T-helper 1 cell treated with Interleukin-12 subunit alpha and Interleukin-12 subunit beta and Interleukin-4 antibody, amounts not matched to agents 30 μg/mL and 1 μg/mL, for 36 hours (primary cell): Measurements from ENCODE around the gene SPSB1.

Source experiments
- H3K27ac Mint-ChIP-seq: one replicate; pipeline ENCODE4 v1.8.0; 2021; ENCODE audit warnings: mild to moderate bottlenecking, mixed read lengths
- H3K27me3 Mint-ChIP-seq: one replicate; pipeline ENCODE4 v1.8.0; 2021; ENCODE audit warnings: low read depth, mixed read lengths
- H3K36me3 Mint-ChIP-seq: one replicate; pipeline ENCODE4 v1.8.0; 2021; ENCODE audit warnings: low read depth, mixed read lengths
- H3K4me1 Mint-ChIP-seq: one replicate; pipeline ENCODE4 v1.8.0; 2021; ENCODE audit warnings: low read depth, mixed read lengths
- H3K4me3 Mint-ChIP-seq: one replicate; pipeline ENCODE4 v1.8.0; 2021; ENCODE audit warnings: mild to moderate bottlenecking, moderate library complexity, mixed read lengths
- H3K9me3 Mint-ChIP-seq: one replicate; pipeline ENCODE4 v1.8.0; 2021; ENCODE audit warnings: mixed read lengths

SPSB1 gene

GRCh38 chr1:9340172-9340854 lies 47.6 kb downstream of the SPSB1 start:
- H3K4me1 Mint-ChIP-seq, result peaks cover 2% of the 10 kb centered on the region
- H3K27ac Mint-ChIP-seq, result no peak overlapping the region
- no peaks in the 10 kb centered on the region for H3K9me3 Mint-ChIP-seq
- H3K4me3 Mint-ChIP-seq, result no peak overlapping the region
- H3K27me3 Mint-ChIP-seq, result no peaks in the 10 kb centered on the region
- H3K36me3 Mint-ChIP-seq, result peaks cover 6% of the 10 kb centered on the region

- H3K9me3 Mint-ChIP-seq, result no peaks in the 10 kb centered on the region
- peaks cover 6% of the 10 kb centered on the region for H3K36me3 Mint-ChIP-seq
- no peak overlapping the region for H3K4me3 Mint-ChIP-seq
- H3K27me3 Mint-ChIP-seq, result no peaks in the 10 kb centered on the region
- no peak overlapping the region for H3K27ac Mint-ChIP-seq
- H3K4me1 Mint-ChIP-seq, result peaks cover 5% of the 10 kb centered on the region
Measured at GRCh38 chr1:9340864-9341263, 48.2 kb downstream of the SPSB1 start.

- peaks cover 5% of the 10 kb centered on the region for H3K4me1 Mint-ChIP-seq
- peaks cover 6% of the 10 kb centered on the region for H3K36me3 Mint-ChIP-seq
- no peaks in the 10 kb centered on the region for H3K27me3 Mint-ChIP-seq
- no peak overlapping the region for H3K27ac Mint-ChIP-seq
- no peak overlapping the region for H3K4me3 Mint-ChIP-seq
- H3K9me3 Mint-ChIP-seq, result no peaks in the 10 kb centered on the region
Measured at GRCh38 chr1:9341301-9341845, 48.7 kb downstream of the SPSB1 start.

- Mint-ChIP-seq H3K27ac (no peak overlapping the region), H3K4me1 (peaks cover 5% of the 10 kb centered on the region)
Measured at GRCh38 chr1:9343269-9343668, 50.6 kb downstream of the SPSB1 start.

GRCh38 chr1:9344426-9345200 lies 51.9 kb downstream of the SPSB1 start:
- Mint-ChIP-seq H3K27ac (no peak overlapping the region), H3K27me3 (no peaks in the 10 kb centered on the region), H3K4me3 (no peak overlapping the region), H3K36me3 (peaks cover 6% of the 10 kb centered on the region), H3K9me3 (no peaks in the 10 kb centered on the region), H3K4me1 (peaks cover 5% of the 10 kb centered on the region)

More at GRCh38 chr1:9343269-9343668, 50.6 kb downstream of the SPSB1 start:
- Mint-ChIP-seq H3K4me3 (no peak overlapping the region), H3K36me3 (peaks cover 6% of the 10 kb centered on the region), H3K27me3 (no peaks in the 10 kb centered on the region), H3K9me3 (no peaks in the 10 kb centered on the region)

GRCh38 chr1:9345471-9345870 lies 52.8 kb downstream of the SPSB1 start:
- Mint-ChIP-seq H3K27me3 (no peaks in the 10 kb centered on the region), H3K4me1 (peaks cover 7% of the 10 kb centered on the region), H3K36me3 (peaks cover 8% of the 10 kb centered on the region), H3K27ac (no peak overlapping the region), H3K4me3 (no peak overlapping the region), H3K9me3 (no peaks in the 10 kb centered on the region)

- Mint-ChIP-seq H3K4me3 (no peak overlapping the region), H3K9me3 (no peaks in the 10 kb centered on the region), H3K27ac (no peak overlapping the region), H3K27me3 (no peaks in the 10 kb centered on the region), H3K36me3 (peaks cover 8% of the 10 kb centered on the region), H3K4me1 (peaks cover 7% of the 10 kb centered on the region)
Measured at GRCh38 chr1:9345922-9346321, 53.2 kb downstream of the SPSB1 start.

GRCh38 chr1:9346566-9346965 lies 53.9 kb downstream of the SPSB1 start:
- peaks cover 12% of the 10 kb centered on the region for H3K4me1 Mint-ChIP-seq
- H3K4me3 Mint-ChIP-seq, result no peak overlapping the region
- no peak overlapping the region for H3K27ac Mint-ChIP-seq
- H3K9me3 Mint-ChIP-seq, result no peaks in the 10 kb centered on the region
- H3K27me3 Mint-ChIP-seq, result no peaks in the 10 kb centered on the region
- H3K36me3 Mint-ChIP-seq, result peaks cover 8% of the 10 kb centered on the region

GRCh38 chr1:9347095-9347850 lies 54.6 kb downstream of the SPSB1 start:
- no peak overlapping the region for H3K27ac Mint-ChIP-seq
- H3K9me3 Mint-ChIP-seq, result no peaks in the 10 kb centered on the region
- peaks cover 12% of the 10 kb centered on the region for H3K4me1 Mint-ChIP-seq
- peaks cover 8% of the 10 kb centered on the region for H3K36me3 Mint-ChIP-seq
- no peaks in the 10 kb centered on the region for H3K27me3 Mint-ChIP-seq
- no peak overlapping the region for H3K4me3 Mint-ChIP-seq

- H3K4me3 Mint-ChIP-seq, result no peak overlapping the region
- H3K27ac Mint-ChIP-seq, result no peak overlapping the region
- H3K27me3 Mint-ChIP-seq, result no peaks in the 10 kb centered on the region
- H3K9me3 Mint-ChIP-seq, result no peaks in the 10 kb centered on the region
- H3K36me3 Mint-ChIP-seq, result peaks cover 2% of the 10 kb centered on the region
- peaks cover 11% of the 10 kb centered on the region for H3K4me1 Mint-ChIP-seq
Measured at GRCh38 chr1:9349331-9349851, 56.7 kb downstream of the SPSB1 start.

- Mint-ChIP-seq H3K27ac (no peak overlapping the region), H3K36me3 (peaks cover 2% of the 10 kb centered on the region), H3K4me3 (no peak overlapping the region), H3K27me3 (no peaks in the 10 kb centered on the region), H3K9me3 (no peaks in the 10 kb centered on the region), H3K4me1 (peaks cover 11% of the 10 kb centered on the region)
Measured at GRCh38 chr1:9350013-9350908, 57.6 kb downstream of the SPSB1 start.

GRCh38 chr1:9350960-9351359 lies 58.3 kb downstream of the SPSB1 start:
- no peak overlapping the region for H3K27ac Mint-ChIP-seq
- peaks cover 6% of the 10 kb centered on the region for H3K36me3 Mint-ChIP-seq
- H3K4me1 Mint-ChIP-seq, result peaks cover 9% of the 10 kb centered on the region
- H3K27me3 Mint-ChIP-seq, result no peaks in the 10 kb centered on the region
- no peaks in the 10 kb centered on the region for H3K9me3 Mint-ChIP-seq
- H3K4me3 Mint-ChIP-seq, result no peak overlapping the region

GRCh38 chr1:9351654-9352271 lies 59.1 kb downstream of the SPSB1 start:
- Mint-ChIP-seq H3K4me3 (no peak overlapping the region), H3K9me3 (no peaks in the 10 kb centered on the region), H3K4me1 (peaks cover 9% of the 10 kb centered on the region), H3K27me3 (no peaks in the 10 kb centered on the region), H3K27ac (peak overlapping the region; percentile 39), H3K36me3 (peaks cover 9% of the 10 kb centered on the region)
